Neural cell (in vitro differentiated cells): ENCODE data around the gene FMN2. TPM values are rescaled to one million over a fixed set of nuclear protein-coding genes. Genes with fewer than 3 reads are reported as not detected.

Experiments
- H2AFZ ChIP-seq: fragments of 200-600, 300-800 bp; sonication (generic), shearing (Covaris generic); 2 replicates; pipeline ENCODE4 v1.6.0; 2014; ENCODE audit warnings: low read depth, mild to moderate bottlenecking, antibody characterized with exemption, low read length, moderate library complexity
- H3F3A ChIP-seq: fragments of 200-600 bp; shearing (Covaris generic); 2 replicates; pipeline ENCODE4 v1.6.1; 2016; ENCODE audit warnings: mild to moderate bottlenecking, moderate library complexity, mixed read lengths, antibody characterized with exemption, low read length; ENCODE audit not compliant: insufficient read depth, poor library complexity, severe bottlenecking
- H3K27ac ChIP-seq: fragments of 200-600, 300-800 bp; sonication (generic), shearing (Covaris generic); 2 replicates; pipeline ENCODE4 v1.5.1; 2014; ENCODE audit warnings: mild to moderate bottlenecking, low read length, moderate library complexity
- H3K27me3 ChIP-seq: fragments of 300-800, 200-600 bp; sonication (generic), shearing (Covaris generic); 2 replicates; pipeline ENCODE4 v1.6.0; 2014; ENCODE audit warnings: mild to moderate bottlenecking, low read depth, low read length, moderate library complexity; ENCODE audit not compliant: insufficient read depth
- H3K36me3 ChIP-seq: fragments of 300-800, 200-600 bp; sonication (generic), shearing (Covaris generic); 2 replicates; pipeline ENCODE4 v1.5.1; 2014; ENCODE audit warnings: mild to moderate bottlenecking, antibody characterized with exemption, low read length, moderate library complexity; ENCODE audit not compliant: insufficient read depth
- H3K4me2 ChIP-seq: fragments of 300-800, 200-600 bp; sonication (generic), shearing (Covaris generic); 2 replicates; pipeline ENCODE4 v1.6.0; 2014; ENCODE audit warnings: mild to moderate bottlenecking, low read length
- H3K4me3 ChIP-seq: fragments of 300-800, 200-600 bp; sonication (generic), shearing (Covaris generic); 2 replicates; pipeline ENCODE4 v1.5.1; 2014; ENCODE audit warnings: mild to moderate bottlenecking, low read length, moderate library complexity
- H3K79me2 ChIP-seq: fragments of 200-600 bp; shearing (Covaris generic); replicated peaks from 2 replicates; pipeline ENCODE4 v1.6.0; 2014; ENCODE audit warnings: mild to moderate bottlenecking, low read length, moderate library complexity; ENCODE audit not compliant: insufficient read depth
- H3K9ac ChIP-seq: fragments of 300-800, 200-600 bp; sonication (generic), shearing (Covaris generic); 2 replicates; pipeline ENCODE4 v1.6.1; 2016; ENCODE audit warnings: mild to moderate bottlenecking, low read length, mixed read lengths
- H3K9me2 ChIP-seq: fragments of 200-600 bp; shearing (Covaris generic); 2 replicates; pipeline ENCODE4 v1.6.1; 2016; ENCODE audit warnings: mild to moderate bottlenecking, low read length, mixed read lengths; ENCODE audit not compliant: insufficient read depth
- H3K9me3 ChIP-seq: fragments of 200-600, 300-800 bp; sonication (generic), shearing (Covaris generic); 2 replicates; pipeline ENCODE4 v1.6.1; 2016; ENCODE audit warnings: mild to moderate bottlenecking, mixed run types, low read length, moderate library complexity, mixed read lengths
- H4K20me1 ChIP-seq: fragments of 200-600 bp; shearing (Covaris generic); 2 replicates; pipeline ENCODE4 v1.6.1; 2016; ENCODE audit warnings: mild to moderate bottlenecking, mixed run types; ENCODE audit not compliant: insufficient read depth
- EP300 ChIP-seq: fragments of 450-650 bp; conservative IDR thresholded peaks from 2 replicates; pipeline ENCODE4 v1.6.1; 2014; ENCODE audit warnings: antibody characterized with exemption, mild to moderate bottlenecking, moderate library complexity; ENCODE audit not compliant: poor library complexity, severe bottlenecking
- EZH2 ChIP-seq: fragments of 200-600, 300-800 bp; shearing (Covaris generic), sonication (generic); IDR thresholded peaks from 2 replicates; pipeline ENCODE4 v1.6.1; 2014; ENCODE audit warnings: antibody characterized with exemption, low read length, borderline replicate concordance, mild to moderate bottlenecking; ENCODE audit not compliant: insufficient read depth, poor library complexity, severe bottlenecking
- MXI1 ChIP-seq: fragments of 450-650 bp; conservative IDR thresholded peaks from 2 replicates; pipeline ENCODE4 v1.6.1; 2014; ENCODE audit warnings: antibody characterized with exemption, mild to moderate bottlenecking; ENCODE audit not compliant: poor library complexity, severe bottlenecking
- POLR2AphosphoS5 ChIP-seq: IDR thresholded peaks from 2 replicates; pipeline ENCODE4 v1.6.1; 2012
- RAD21 ChIP-seq: fragments of 450-650 bp; conservative IDR thresholded peaks from 2 replicates; pipeline ENCODE4 v1.6.1; 2014; ENCODE audit warnings: antibody characterized with exemption, mild to moderate bottlenecking, moderate library complexity
- SMC3 ChIP-seq: fragments of 450-650 bp; conservative IDR thresholded peaks from 2 replicates; pipeline ENCODE4 v1.6.1; 2014; ENCODE audit warnings: antibody characterized with exemption, mild to moderate bottlenecking, moderate library complexity; ENCODE audit not compliant: poor library complexity
- TAF1 ChIP-seq: IDR thresholded peaks from 2 replicates; pipeline ENCODE4 v1.6.1; 2012; ENCODE audit warnings: low read depth
- polyA plus RNA-seq: library from polyadenylated mRNA; depleted of rRNA; stranded (reverse); fragments of >200 nt; gene quantifications from 2 replicates; pipeline ENCODE4 v1.2.3, GENCODE V29; 2014
- TF ChIP-seq, protein P1 (sequence below): IDR thresholded peaks from 2 replicates; pipeline ENCODE4 v1.6.1; 2012; ENCODE audit warnings: borderline replicate concordance
- TF ChIP-seq, protein P2 (sequence below): fragments of 450-650 bp; IDR thresholded peaks from 2 replicates; pipeline ENCODE4 v1.5.1; 2014; ENCODE audit warnings: antibody characterized with exemption, mild to moderate bottlenecking, moderate library complexity; ENCODE audit not compliant: poor library complexity, severe bottlenecking

Gene FMN2
- polyA plus RNA-seq, 1 donor from 2014 or later = 23.9 TPM

DNA sequence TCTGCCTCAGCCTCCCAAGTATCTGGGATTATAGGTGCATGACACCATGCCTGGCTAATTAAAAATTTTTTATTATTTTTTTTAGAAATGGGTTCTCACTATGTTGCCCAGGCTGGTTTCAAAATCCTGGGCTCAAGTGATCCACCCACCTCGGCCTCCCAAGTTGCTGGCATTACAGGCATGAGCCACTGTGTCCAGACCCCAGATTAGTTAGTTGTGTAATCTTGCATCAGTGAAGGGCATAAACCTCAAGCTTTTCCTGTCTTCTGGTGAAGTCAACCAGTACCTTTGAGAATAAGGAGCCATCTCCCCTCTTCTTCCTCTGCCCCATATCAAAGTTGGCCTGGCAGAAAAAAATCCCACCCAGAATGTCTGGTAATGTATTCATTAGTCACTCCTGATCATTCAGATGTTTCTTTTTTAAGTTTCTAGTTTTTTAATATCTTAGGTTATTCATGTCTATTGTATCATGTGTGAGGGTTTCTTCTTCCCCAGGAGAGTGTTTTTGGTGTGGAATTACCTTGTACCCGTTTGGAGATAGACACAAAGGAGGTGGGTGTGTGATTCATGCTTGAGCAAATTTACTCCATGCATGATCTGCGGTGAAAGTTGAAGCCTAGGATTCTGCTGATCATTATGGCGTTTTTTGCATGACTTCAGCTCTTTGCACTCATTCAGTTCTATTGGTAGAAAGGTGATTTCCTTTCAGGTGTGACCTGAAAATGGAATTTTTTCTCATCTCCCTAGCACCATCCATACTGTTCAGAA is 144.0 kb downstream of the FMN2 start:
- H2AFZ ChIP-seq = no peak overlapping the region
- TF ChIP-seq, protein P1, sequence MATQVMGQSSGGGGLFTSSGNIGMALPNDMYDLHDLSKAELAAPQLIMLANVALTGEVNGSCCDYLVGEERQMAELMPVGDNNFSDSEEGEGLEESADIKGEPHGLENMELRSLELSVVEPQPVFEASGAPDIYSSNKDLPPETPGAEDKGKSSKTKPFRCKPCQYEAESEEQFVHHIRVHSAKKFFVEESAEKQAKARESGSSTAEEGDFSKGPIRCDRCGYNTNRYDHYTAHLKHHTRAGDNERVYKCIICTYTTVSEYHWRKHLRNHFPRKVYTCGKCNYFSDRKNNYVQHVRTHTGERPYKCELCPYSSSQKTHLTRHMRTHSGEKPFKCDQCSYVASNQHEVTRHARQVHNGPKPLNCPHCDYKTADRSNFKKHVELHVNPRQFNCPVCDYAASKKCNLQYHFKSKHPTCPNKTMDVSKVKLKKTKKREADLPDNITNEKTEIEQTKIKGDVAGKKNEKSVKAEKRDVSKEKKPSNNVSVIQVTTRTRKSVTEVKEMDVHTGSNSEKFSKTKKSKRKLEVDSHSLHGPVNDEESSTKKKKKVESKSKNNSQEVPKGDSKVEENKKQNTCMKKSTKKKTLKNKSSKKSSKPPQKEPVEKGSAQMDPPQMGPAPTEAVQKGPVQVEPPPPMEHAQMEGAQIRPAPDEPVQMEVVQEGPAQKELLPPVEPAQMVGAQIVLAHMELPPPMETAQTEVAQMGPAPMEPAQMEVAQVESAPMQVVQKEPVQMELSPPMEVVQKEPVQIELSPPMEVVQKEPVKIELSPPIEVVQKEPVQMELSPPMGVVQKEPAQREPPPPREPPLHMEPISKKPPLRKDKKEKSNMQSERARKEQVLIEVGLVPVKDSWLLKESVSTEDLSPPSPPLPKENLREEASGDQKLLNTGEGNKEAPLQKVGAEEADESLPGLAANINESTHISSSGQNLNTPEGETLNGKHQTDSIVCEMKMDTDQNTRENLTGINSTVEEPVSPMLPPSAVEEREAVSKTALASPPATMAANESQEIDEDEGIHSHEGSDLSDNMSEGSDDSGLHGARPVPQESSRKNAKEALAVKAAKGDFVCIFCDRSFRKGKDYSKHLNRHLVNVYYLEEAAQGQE = no peak
- TF ChIP-seq EZH2 (no peak), TAF1 (no peak), MXI1 (no peak), RAD21 (no peak), SMC3 (no peak), EP300 (no peak)
- TF ChIP-seq, protein P2, sequence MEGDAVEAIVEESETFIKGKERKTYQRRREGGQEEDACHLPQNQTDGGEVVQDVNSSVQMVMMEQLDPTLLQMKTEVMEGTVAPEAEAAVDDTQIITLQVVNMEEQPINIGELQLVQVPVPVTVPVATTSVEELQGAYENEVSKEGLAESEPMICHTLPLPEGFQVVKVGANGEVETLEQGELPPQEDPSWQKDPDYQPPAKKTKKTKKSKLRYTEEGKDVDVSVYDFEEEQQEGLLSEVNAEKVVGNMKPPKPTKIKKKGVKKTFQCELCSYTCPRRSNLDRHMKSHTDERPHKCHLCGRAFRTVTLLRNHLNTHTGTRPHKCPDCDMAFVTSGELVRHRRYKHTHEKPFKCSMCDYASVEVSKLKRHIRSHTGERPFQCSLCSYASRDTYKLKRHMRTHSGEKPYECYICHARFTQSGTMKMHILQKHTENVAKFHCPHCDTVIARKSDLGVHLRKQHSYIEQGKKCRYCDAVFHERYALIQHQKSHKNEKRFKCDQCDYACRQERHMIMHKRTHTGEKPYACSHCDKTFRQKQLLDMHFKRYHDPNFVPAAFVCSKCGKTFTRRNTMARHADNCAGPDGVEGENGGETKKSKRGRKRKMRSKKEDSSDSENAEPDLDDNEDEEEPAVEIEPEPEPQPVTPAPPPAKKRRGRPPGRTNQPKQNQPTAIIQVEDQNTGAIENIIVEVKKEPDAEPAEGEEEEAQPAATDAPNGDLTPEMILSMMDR = no peak
- no peaks in the 10 kb centered on the region for H3K36me3 ChIP-seq
- no peaks in the 10 kb centered on the region for H3F3A ChIP-seq
- H3K4me3 ChIP-seq = no peak overlapping the region
- H3K9me2 ChIP-seq = no peaks in the 10 kb centered on the region
- H3K79me2 ChIP-seq = no peaks in the 10 kb centered on the region
- H3K9ac ChIP-seq = no peak overlapping the region
- H3K27ac ChIP-seq = no peak overlapping the region
- H4K20me1 ChIP-seq = no peaks in the 10 kb centered on the region
- no peaks in the 10 kb centered on the region for H3K27me3 ChIP-seq
- no peak overlapping the region for H3K4me2 ChIP-seq
- no peaks in the 10 kb centered on the region for H3K9me3 ChIP-seq

DNA sequence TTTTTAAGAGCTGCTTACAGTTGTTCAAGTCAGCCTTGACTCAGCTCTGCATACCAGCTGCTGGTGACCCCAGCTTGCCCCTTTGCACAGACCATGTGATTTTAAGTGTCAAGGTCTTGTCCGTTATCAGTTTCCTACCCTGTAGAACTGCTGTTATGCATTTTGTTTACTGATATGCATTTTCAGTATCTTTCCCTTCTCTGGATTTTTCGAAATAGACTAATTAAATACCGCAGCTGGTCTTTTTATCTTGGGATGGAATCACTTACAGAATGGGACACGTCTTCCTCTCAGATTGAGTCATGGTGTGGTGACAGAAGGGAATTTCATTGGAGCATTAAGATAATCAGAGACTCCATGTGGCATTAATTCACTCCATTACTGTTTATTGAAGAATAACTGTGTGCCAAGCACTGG is 145.6 kb downstream of the FMN2 start:
- H3F3A ChIP-seq = no peaks in the 10 kb centered on the region
- no peaks in the 10 kb centered on the region for H3K9me2 ChIP-seq
- H3K4me3 ChIP-seq = no peak overlapping the region
- H4K20me1 ChIP-seq = no peaks in the 10 kb centered on the region
- H3K27ac ChIP-seq = no peak overlapping the region
- H3K9me3 ChIP-seq = no peaks in the 10 kb centered on the region
- TF ChIP-seq, protein P2 = no peak
- no peak for TF ChIP-seq MXI1
- TF ChIP-seq, protein P1 = no peak
- no peak for TF ChIP-seq POLR2AphosphoS5
- no peak for TF ChIP-seq EZH2
- no peak for TF ChIP-seq RAD21
- no peak for TF ChIP-seq TAF1
- no peak for TF ChIP-seq EP300
- no peak for TF ChIP-seq SMC3
- H3K79me2 ChIP-seq = no peaks in the 10 kb centered on the region
- H3K36me3 ChIP-seq = peaks cover 2% of the 10 kb centered on the region
- no peak overlapping the region for H3K9ac ChIP-seq
- H3K27me3 ChIP-seq = no peaks in the 10 kb centered on the region
- no peak overlapping the region for H2AFZ ChIP-seq
- no peak overlapping the region for H3K4me2 ChIP-seq
